SJCRH30 (cell line): Measurements from ENCODE around the gene CASQ2. TPM values are rescaled to one million over a fixed set of nuclear protein-coding genes. Genes with fewer than 3 reads are reported as not detected.

Experiments
- DNase-seq, 2 experiments: peaks; one replicate each; pipeline ENCODE4 v3.0.0-alpha.2; 2015 to 2020
- H3K27ac ChIP-seq: fragments of 250-450 bp; sonication (Bioruptor Pico); 2 replicates; pipeline ENCODE4 v1.5.1; 2020; ENCODE audit warnings: mild to moderate bottlenecking, moderate library complexity
- H3K27me3 ChIP-seq: fragments of 250-450 bp; sonication (Bioruptor Pico); 2 replicates; pipeline ENCODE4 v1.5.1; 2020; ENCODE audit warnings: mild to moderate bottlenecking, moderate library complexity
- H3K36me3 ChIP-seq: fragments of 250-450 bp; sonication (Bioruptor Pico); 2 replicates; pipeline ENCODE4 v1.5.1; 2020; ENCODE audit warnings: mild to moderate bottlenecking, moderate library complexity
- H3K4me1 ChIP-seq: fragments of 250-450 bp; sonication (Bioruptor Pico); 2 replicates; pipeline ENCODE4 v1.5.1; 2020; ENCODE audit warnings: mild to moderate bottlenecking, moderate library complexity
- H3K4me3 ChIP-seq: fragments of 250-450 bp; sonication (Bioruptor Pico); 2 replicates; pipeline ENCODE4 v1.5.1; 2020; ENCODE audit warnings: mild to moderate bottlenecking, moderate library complexity
- H3K9me3 ChIP-seq: fragments of 250-450 bp; sonication (Bioruptor Pico); replicated peaks from 2 replicates; pipeline ENCODE4 v1.5.1; 2020; ENCODE audit warnings: mild to moderate bottlenecking, moderate library complexity
- total RNA-seq: library from RNA; depleted of rRNA; stranded (reverse); fragments of >200 nt; shearing (Covaris generic); gene quantifications from 2 replicates; pipeline ENCODE4 v1.2.3, GENCODE V29; 2014

CASQ2 gene
- total RNA-seq, 1 experiment from 2014 or later = 0.49 TPM

GRCh38 chr1:115678141-115678540 is 90.4 kb downstream of the CASQ2 start:
- H3K36me3 ChIP-seq = no peaks in the 10 kb centered on the region
- H3K4me3 ChIP-seq = no peak overlapping the region
- peaks cover 25% of the 10 kb centered on the region for H3K4me1 ChIP-seq
- DNase-seq = no peak
- no peaks in the 10 kb centered on the region for H3K27me3 ChIP-seq
- H3K27ac ChIP-seq = no peak overlapping the region
- no peaks in the 10 kb centered on the region for H3K9me3 ChIP-seq

GRCh38 chr1:115677565-115677964 is 90.9 kb downstream of the CASQ2 start:
- Histone ChIP-seq H3K4me1 (peaks cover 25% of the 10 kb centered on the region), H3K9me3 (no peaks in the 10 kb centered on the region), H3K36me3 (no peaks in the 10 kb centered on the region), H3K27me3 (no peaks in the 10 kb centered on the region), H3K27ac (peak overlapping the region; percentile 35; the same call in 1 of the 2 replicates), H3K4me3 (no peak overlapping the region)
- peak in 1 of 2 experiments; percentile 34 for DNase-seq

- no peak overlapping the region for H3K4me3 ChIP-seq
- no peaks in the 10 kb centered on the region for H3K36me3 ChIP-seq
- H3K27me3 ChIP-seq = no peaks in the 10 kb centered on the region
- peak; percentile 51 to 73 for DNase-seq
- no peaks in the 10 kb centered on the region for H3K9me3 ChIP-seq
- peak overlapping the region; percentile 35; the same call in 1 of the 2 replicates for H3K27ac ChIP-seq
- H3K4me1 ChIP-seq = peaks cover 25% of the 10 kb centered on the region
These were observed 91.3 kb downstream of the CASQ2 start for GRCh38 chr1:115677182-115677555.

GRCh38 chr1:115676498-115677181 is 91.9 kb downstream of the CASQ2 start:
- Histone ChIP-seq H3K27ac (no peak overlapping the region; the same call in 1 of the 2 replicates), H3K4me3 (no peak overlapping the region), H3K4me1 (peaks cover 28% of the 10 kb centered on the region), H3K9me3 (no peaks in the 10 kb centered on the region), H3K27me3 (no peaks in the 10 kb centered on the region), H3K36me3 (no peaks in the 10 kb centered on the region)
- peak in 1 of 2 experiments; percentile 20 for DNase-seq

GRCh38 chr1:115672224-115673009 is 96.1 kb downstream of the CASQ2 start:
- H3K36me3 ChIP-seq = peaks cover 5% of the 10 kb centered on the region; the same call in 1 of the 2 replicates
- H3K4me3 ChIP-seq = no peak overlapping the region
- H3K27ac ChIP-seq = no peak overlapping the region
- H3K4me1 ChIP-seq = peaks cover 54% of the 10 kb centered on the region
- H3K27me3 ChIP-seq = no peaks in the 10 kb centered on the region
- DNase-seq = no peak
- H3K9me3 ChIP-seq = 0 out of 2 replicates have a peak, but pooled peaks cover 4% of the 10 kb centered on the region

- peak; percentile 29 to 54 for DNase-seq
- Histone ChIP-seq H3K9me3 (0 out of 2 replicates have a peak, but pooled peaks cover 4% of the 10 kb centered on the region), H3K4me3 (no peak overlapping the region), H3K4me1 (peaks cover 43% of the 10 kb centered on the region), H3K36me3 (peaks cover 5% of the 10 kb centered on the region), H3K27me3 (no peaks in the 10 kb centered on the region), H3K27ac (peak overlapping the region; percentile 72)
These were observed 97.2 kb downstream of the CASQ2 start for GRCh38 chr1:115671176-115671934.

GRCh38 chr1:115670476-115671175 is 97.9 kb downstream of the CASQ2 start:
- Histone ChIP-seq H3K36me3 (peaks cover 7% of the 10 kb centered on the region), H3K4me1 (peaks cover 38% of the 10 kb centered on the region), H3K27me3 (no peaks in the 10 kb centered on the region), H3K9me3 (0 out of 2 replicates have a peak, but pooled peaks cover 4% of the 10 kb centered on the region), H3K4me3 (no peak overlapping the region; the same call in 1 of the 2 replicates), H3K27ac (peak overlapping the region; percentile 72)
- peak; percentile 89 to 94 for DNase-seq

GRCh38 chr1:115669886-115670285 is 98.6 kb downstream of the CASQ2 start:
- no peak for DNase-seq
- H3K27me3 ChIP-seq = no peaks in the 10 kb centered on the region
- H3K36me3 ChIP-seq = peaks cover 14% of the 10 kb centered on the region
- H3K27ac ChIP-seq = peak overlapping the region; percentile 72
- H3K4me3 ChIP-seq = no peak overlapping the region
- H3K9me3 ChIP-seq = 0 out of 2 replicates have a peak, but pooled peaks cover 4% of the 10 kb centered on the region
- H3K4me1 ChIP-seq = peaks cover 38% of the 10 kb centered on the region

GRCh38 chr1:115669002-115669673 is 99.4 kb downstream of the CASQ2 start:
- 0 out of 2 replicates have a peak, but pooled peaks cover 4% of the 10 kb centered on the region for H3K9me3 ChIP-seq
- peaks cover 21% of the 10 kb centered on the region for H3K36me3 ChIP-seq
- no peaks in the 10 kb centered on the region for H3K27me3 ChIP-seq
- DNase-seq = peak; percentile 39 to 69
- peaks cover 38% of the 10 kb centered on the region for H3K4me1 ChIP-seq
- H3K27ac ChIP-seq = peak overlapping the region; percentile 25
- no peak overlapping the region for H3K4me3 ChIP-seq

DNA sequence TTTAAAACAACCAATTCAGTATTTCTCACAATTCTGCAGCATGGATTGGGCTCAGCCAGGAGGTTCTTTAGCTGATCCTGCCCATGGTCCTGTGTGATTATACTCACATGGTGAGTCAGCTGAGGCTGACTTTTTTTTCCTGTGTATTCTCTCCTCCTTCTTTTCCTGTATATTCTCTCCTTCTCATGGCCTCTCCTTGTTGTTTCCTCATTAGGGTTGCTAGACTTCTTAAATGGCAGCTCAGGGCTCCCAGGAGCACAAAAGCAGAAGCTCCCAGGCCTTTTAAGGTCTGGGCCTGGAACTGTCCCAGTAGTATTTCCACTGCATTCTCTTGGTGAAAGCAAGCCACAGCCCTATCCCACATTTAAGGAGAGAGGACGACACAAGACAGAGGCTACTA is 99.9 kb downstream of the CASQ2 start:
- peak; percentile 37 to 54 for DNase-seq
- peaks cover 35% of the 10 kb centered on the region for H3K4me1 ChIP-seq
- H3K27me3 ChIP-seq = no peaks in the 10 kb centered on the region
- 0 out of 2 replicates have a peak, but pooled peaks cover 4% of the 10 kb centered on the region for H3K9me3 ChIP-seq
- no peak overlapping the region for H3K4me3 ChIP-seq
- peak overlapping the region; percentile 25 for H3K27ac ChIP-seq
- H3K36me3 ChIP-seq = peaks cover 25% of the 10 kb centered on the region

- Histone ChIP-seq H3K4me3 (no peak overlapping the region), H3K27me3 (no peaks in the 10 kb centered on the region), H3K4me1 (peaks cover 32% of the 10 kb centered on the region), H3K36me3 (peaks cover 31% of the 10 kb centered on the region), H3K9me3 (0 out of 2 replicates have a peak, but pooled peaks cover 4% of the 10 kb centered on the region), H3K27ac (no peak overlapping the region)
- DNase-seq = no peak
These were observed 101.8 kb downstream of the CASQ2 start for GRCh38 chr1:115666702-115667101.

DNA sequence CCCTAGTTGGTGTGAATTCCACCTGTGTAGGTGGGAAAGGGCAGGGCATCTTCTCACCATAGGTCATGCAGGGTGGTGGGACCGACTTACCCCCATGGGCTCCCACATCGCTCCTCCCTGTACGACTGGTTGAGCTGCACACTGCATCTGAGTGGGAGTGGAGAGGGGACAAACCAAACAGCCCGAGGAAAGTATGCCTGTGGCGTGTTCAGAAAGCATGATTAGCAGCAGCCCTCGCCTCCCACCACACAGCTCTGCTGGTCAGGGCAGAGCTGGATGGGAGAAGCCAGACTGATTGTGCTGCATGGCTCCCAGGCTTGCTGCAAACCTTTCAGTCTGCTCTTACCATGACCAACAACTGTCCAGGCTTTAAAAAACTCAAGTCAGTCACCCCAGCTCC is 102.3 kb downstream of the CASQ2 start:
- no peaks in the 10 kb centered on the region for H3K27me3 ChIP-seq
- peaks cover 27% of the 10 kb centered on the region for H3K4me1 ChIP-seq
- H3K9me3 ChIP-seq = 0 out of 2 replicates have a peak, but pooled peaks cover 4% of the 10 kb centered on the region
- no peak overlapping the region for H3K4me3 ChIP-seq
- no peak overlapping the region for H3K27ac ChIP-seq
- H3K36me3 ChIP-seq = peaks cover 31% of the 10 kb centered on the region
- DNase-seq = no peak

DNA sequence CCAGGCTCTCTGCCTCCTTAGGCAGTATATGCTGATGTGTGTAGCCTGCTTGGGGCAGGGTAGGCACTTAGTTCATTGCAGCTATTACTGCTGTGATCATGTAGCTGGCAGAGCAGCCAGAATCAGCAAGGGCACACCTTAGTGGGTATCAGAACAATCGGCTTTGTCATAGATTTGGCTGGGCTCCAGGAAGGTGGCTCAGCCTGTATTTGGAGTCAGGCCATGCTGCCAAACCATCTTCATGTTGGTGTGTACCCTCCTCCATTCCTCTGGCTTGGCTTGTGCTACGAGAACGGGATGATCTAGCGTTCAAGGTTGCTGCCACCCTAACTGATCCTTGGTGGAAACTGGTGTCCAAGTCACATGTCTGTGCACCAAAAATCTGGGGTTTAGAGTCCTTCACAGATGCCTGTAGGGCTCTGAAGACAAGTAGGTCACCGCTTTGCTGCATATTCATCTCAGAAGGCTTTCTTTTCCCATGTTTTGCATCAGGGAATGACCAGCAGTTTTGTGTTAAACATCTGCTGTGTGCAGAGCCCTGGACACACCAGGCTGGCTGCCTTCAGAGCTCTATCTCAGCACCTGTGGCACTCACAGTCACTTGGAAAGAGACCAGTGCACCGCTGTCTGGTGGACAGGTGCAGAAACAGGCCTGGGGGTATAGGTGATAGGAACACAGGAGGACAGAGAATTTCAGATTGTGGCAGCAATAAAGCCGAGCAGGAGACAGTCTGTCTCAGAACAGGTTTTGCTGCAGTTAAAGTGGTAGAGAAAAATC is 103.0 kb downstream of the CASQ2 start:
- H3K27ac ChIP-seq = no peak overlapping the region
- H3K27me3 ChIP-seq = no peaks in the 10 kb centered on the region
- peaks cover 31% of the 10 kb centered on the region for H3K36me3 ChIP-seq
- no peak for DNase-seq
- 0 out of 2 replicates have a peak, but pooled peaks cover 4% of the 10 kb centered on the region for H3K9me3 ChIP-seq
- H3K4me1 ChIP-seq = peaks cover 23% of the 10 kb centered on the region
- no peak overlapping the region for H3K4me3 ChIP-seq
